Left lung (tissue), 10 donors: Measurements from ENCODE around the gene FRMD4A. TPM values are rescaled to one million over a fixed set of nuclear protein-coding genes. Genes with fewer than 3 reads are reported as not detected.

Experiments used
- ATAC-seq: fragments of 200-7000 bp; cut with Tn5 transposase; one replicate; pipeline ENCODE4 v1.9.1; 2020; ENCODE audit warnings: moderate library complexity
- DNase-seq, 4 donors: peaks; one replicate each; pipeline ENCODE4 v3.0.0-alpha.2; 2013 to 2020
- H3K27ac ChIP-seq, 2 donors: fragments of 200-600 bp; sonication (generic) in 1 of 2; one replicate each; pipeline versions ENCODE4 v1.5.0 to v1.8.0; 2020 to 2021
- H3K27me3 ChIP-seq, 2 donors: fragments of 200-600 bp; sonication (generic) in 1 of 2; one replicate each; pipeline versions ENCODE4 v1.5.0 to v1.8.0; 2020 to 2021
- H3K36me3 ChIP-seq, 2 donors: fragments of 200-600 bp; sonication (generic) in 1 of 2; one replicate each; pipeline versions ENCODE4 v1.5.0 to v1.8.0; 2020 to 2021
- H3K4me1 ChIP-seq, 2 donors: fragments of 200-600 bp; one replicate each; pipeline ENCODE4 v1.8.0; 2021
- H3K4me3 ChIP-seq, 2 donors: fragments of 200-600 bp; sonication (generic) in 1 of 2; one replicate each; pipeline versions ENCODE4 v1.5.0 to v1.8.0; 2020 to 2021; ENCODE audit warnings: mild to moderate bottlenecking in 1 of 2
- H3K9me3 ChIP-seq, 2 donors: fragments of 200-600 bp; sonication (generic) in 1 of 2; one replicate each; pipeline versions ENCODE4 v1.5.0 to v1.8.0; 2020 to 2021
- CTCF ChIP-seq, 2 donors: fragments of 200-600 bp; sonication (generic) in 1 of 2; IDR thresholded peaks; one replicate each; pipeline versions ENCODE4 v1.5.0 to v1.8.0; 2021; ENCODE audit warnings: antibody characterized with exemption in 2 of 2
- intact Hi-C, 2 donors: fragments of 100-400 bp; cut with DNase I; formaldehyde crosslinking; loops; one replicate each; pipeline versions ENCODE4 v1.11.2 to v1.14.2; 2022
- polyA plus RNA-seq, 6 donors: library from polyadenylated mRNA; unstranded; fragments of 120-200 nt; gene quantifications; one replicate each; pipeline ENCODE4 v1.2.1, GENCODE V29; 2013; ENCODE audit not compliant: insufficient read length in 6 of 6
- total RNA-seq, 2 donors: library from RNA; stranded (reverse); fragmentation: NEBNext Ultra II Directional; extraction: Animal tissue kit (Norgen Biotek cat#: 25700); gene quantifications; one replicate each; pipeline ENCODE4 v1.2.1, GENCODE V29; 2021
- donor health status: DM: no; HTN: yes; CAD: no.
- donor health status: DM: no; HTN: no; CAD: no.

The FRMD4A gene
- total and polyA plus RNA-seq, 8 donors: 33.9 to 62.8 (median 57.0) TPM

- Histone ChIP-seq H3K27me3 (no peaks in the 10 kb centered on the region), H3K27ac (no peak overlapping the region), H3K9me3 (no peaks in the 10 kb centered on the region), H3K36me3 (peaks cover 0 to 5% of the 10 kb centered on the region in 2 donors), H3K4me1 (no peaks in the 10 kb centered on the region), H3K4me3 (no peak overlapping the region)
- intact Hi-C loops: no loop called here
- ATAC-seq (no peak), DNase-seq (no peak)
- no peak for TF ChIP-seq CTCF (IDR thresholded peaks at IDR 0.05)
These were observed 596.6 kb downstream of the FRMD4A start for GRCh38 chr10:13734151-13734550.

- no peak for DNase-seq
- H3K9me3 ChIP-seq: no peaks in the 10 kb centered on the region
- no peak overlapping the region for H3K27ac ChIP-seq
- H3K4me3 ChIP-seq: no peak overlapping the region
- no peaks in the 10 kb centered on the region for H3K27me3 ChIP-seq
- H3K36me3 ChIP-seq: peaks cover 0 to 5% of the 10 kb centered on the region in 2 donors
- TF ChIP-seq CTCF (IDR thresholded peaks at IDR 0.05): no peak
- intact Hi-C loops: no loop called here
- no peaks in the 10 kb centered on the region for H3K4me1 ChIP-seq
- ATAC-seq: no peak
These were observed 597.7 kb downstream of the FRMD4A start for GRCh38 chr10:13733071-13733470.

GRCh38 chr10:13732465-13732881 is 598.3 kb downstream of the FRMD4A start:
- Histone ChIP-seq H3K36me3 (peaks cover 0 to under 1% of the 10 kb centered on the region in 2 donors), H3K27ac (no peak overlapping the region), H3K9me3 (no peaks in the 10 kb centered on the region), H3K4me1 (no peaks in the 10 kb centered on the region), H3K27me3 (no peaks in the 10 kb centered on the region), H3K4me3 (no peak overlapping the region)
- DNase-seq (no peak), ATAC-seq (no peak)
- TF ChIP-seq CTCF (IDR thresholded peaks at IDR 0.05): no peak
- intact Hi-C loops: no loop called here

- ATAC-seq (no peak), DNase-seq (no peak)
- H3K4me1 ChIP-seq: no peaks in the 10 kb centered on the region
- H3K4me3 ChIP-seq: no peak overlapping the region
- no peak overlapping the region for H3K27ac ChIP-seq
- H3K9me3 ChIP-seq: no peaks in the 10 kb centered on the region
- TF ChIP-seq CTCF (IDR thresholded peaks at IDR 0.05): no peak
- no peaks in the 10 kb centered on the region for H3K36me3 ChIP-seq
- intact Hi-C loops: no loop called here
- no peaks in the 10 kb centered on the region for H3K27me3 ChIP-seq
These were observed 598.9 kb downstream of the FRMD4A start for GRCh38 chr10:13731799-13732198.

GRCh38 chr10:13730956-13731355 is 599.8 kb downstream of the FRMD4A start:
- H3K4me3 ChIP-seq: no peak overlapping the region
- no peaks in the 10 kb centered on the region for H3K27me3 ChIP-seq
- no peaks in the 10 kb centered on the region for H3K36me3 ChIP-seq
- intact Hi-C loops: no loop called here
- ATAC-seq (no peak), DNase-seq (no peak)
- H3K4me1 ChIP-seq: no peaks in the 10 kb centered on the region
- no peak for TF ChIP-seq CTCF (IDR thresholded peaks at IDR 0.05)
- H3K27ac ChIP-seq: no peak overlapping the region
- H3K9me3 ChIP-seq: no peaks in the 10 kb centered on the region
